Left cardiac atrium (tissue), 4 donors: ENCODE measurements around the gene KLHL22. TPM values are rescaled to one million over a fixed set of nuclear protein-coding genes. Genes with fewer than 3 reads are reported as not detected.

Experiments used
- ATAC-seq, 2 donors: fragments of 200-7000 bp; cut with Tn5 transposase; one replicate each; pipeline ENCODE4 v1.9.1; 2020; ENCODE audit warnings: mild to moderate bottlenecking in 2 of 2, moderate library complexity in 2 of 2
- DNase-seq: peaks from one replicate; pipeline ENCODE4 v3.0.0-alpha.2; 2020
- intact Hi-C, 2 donors: fragments of 100-400 bp; cut with DNase I; formaldehyde crosslinking; loops; one replicate each; pipeline versions ENCODE4 v1.14.1 to v1.15.1; 2022 to 2023
- total RNA-seq, 2 donors: library from RNA; stranded (reverse); fragmentation: NEBNext Ultra II Directional; extraction: Animal tissue kit (Norgen Biotek cat#: 25700); gene quantifications; one replicate each; pipeline ENCODE4 v1.2.1, GENCODE V29; 2021
- donor health status: DM: no; HTN: yes; CAD: no.
- donor health status: DM: no; HTN: yes; CAD: no; lungs with severe emphysema.
- donor health status: DM: yes; HTN: yes; CAD: no.
- donor health status: Dilated cardiomyopathy.

The KLHL22 gene
- total RNA-seq, 2 donors from 2014 or later: 18.7 to 19.6 TPM

DNA sequence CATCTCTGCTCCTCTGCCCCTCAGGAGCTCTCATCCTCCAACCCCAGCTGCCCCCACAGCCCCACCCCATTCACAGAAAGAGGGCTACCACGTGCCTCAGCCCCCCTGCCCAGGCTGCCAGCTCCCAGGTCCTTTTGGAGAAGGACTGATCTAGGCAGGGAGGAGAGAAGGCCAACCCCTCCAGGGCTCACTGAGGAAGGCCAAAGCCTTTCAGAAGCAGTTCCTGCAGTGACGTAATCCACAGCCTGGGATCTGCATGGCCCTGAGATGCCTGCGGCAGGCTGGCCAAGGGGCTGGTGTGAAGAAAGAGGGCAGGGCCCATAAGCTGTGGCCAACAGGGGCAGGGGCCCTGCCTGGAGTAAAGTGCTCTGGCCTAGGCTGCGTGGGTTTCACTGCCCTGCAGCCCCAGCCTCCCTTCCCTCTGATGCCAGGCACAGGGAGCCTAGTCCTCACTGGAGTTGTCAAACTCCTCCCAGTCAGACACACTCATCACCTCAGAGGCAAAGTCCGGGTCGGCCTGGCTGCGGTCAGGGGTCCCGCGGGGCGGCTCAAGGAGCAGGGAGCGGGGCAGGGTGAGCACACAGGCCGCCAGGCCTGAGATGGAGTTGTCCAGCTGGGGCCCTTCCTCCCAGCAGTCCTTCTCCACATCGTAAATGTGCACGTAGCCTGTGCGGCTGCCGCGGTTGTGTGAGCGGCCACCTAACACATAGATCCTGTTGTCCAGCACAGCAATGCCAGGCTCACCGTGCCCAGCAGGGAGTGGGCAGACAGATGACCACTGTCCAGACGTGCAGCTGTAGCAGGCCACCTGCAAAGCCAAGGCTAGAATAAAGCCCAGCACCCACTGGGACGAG is 53.7 kb downstream of the KLHL22 start:
- peak in 1 of 2 donors; percentile 13 for ATAC-seq
- DNase-seq: peak; percentile 50
- intact Hi-C loops: no loop called here

DNA sequence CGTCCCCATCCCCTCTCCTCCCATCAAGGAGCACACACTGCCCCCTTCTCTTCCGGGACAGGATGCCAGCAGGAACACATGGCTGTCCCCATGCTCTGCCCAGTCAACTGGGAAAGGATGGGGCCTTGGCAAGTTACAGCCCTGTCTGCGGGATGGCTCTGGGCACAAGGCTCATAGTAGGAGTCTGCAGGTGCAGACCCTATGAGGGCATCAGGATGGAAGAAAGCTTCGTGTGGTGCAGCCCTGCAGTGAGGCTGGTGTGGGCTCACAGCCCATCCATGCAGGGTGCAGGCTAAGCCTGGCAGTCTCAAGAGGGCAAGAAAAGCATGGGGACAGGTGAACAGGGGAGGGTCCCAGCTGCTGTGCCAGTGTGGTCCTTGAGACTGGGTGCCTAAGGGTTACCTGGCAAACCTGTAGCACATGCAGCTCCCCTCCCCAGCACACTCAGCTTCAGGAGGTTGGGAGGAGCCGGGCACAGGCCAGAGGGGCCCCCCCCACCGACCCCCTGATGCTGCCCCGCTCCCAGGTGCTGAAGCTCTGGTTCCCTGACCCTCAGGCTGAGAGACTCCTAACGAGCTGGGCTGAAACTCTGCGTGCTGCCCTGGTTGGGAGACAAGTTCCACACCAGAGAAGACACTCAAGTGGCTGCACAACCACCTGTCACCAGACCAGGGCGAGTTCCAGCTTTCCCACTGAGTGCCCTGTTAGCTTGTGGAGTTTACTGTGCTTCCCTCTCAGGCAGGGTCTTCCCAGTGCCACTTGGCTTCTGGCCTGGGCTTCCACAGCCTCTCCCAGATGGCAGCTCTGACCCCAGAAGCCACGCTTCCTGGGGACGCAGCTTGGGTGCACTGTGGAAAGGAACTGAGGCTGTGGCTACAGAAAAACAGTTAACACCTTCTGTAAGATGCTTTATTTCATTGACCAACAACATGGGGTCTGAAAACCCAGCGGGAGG is 54.7 kb downstream of the KLHL22 start:
- intact Hi-C loops: no loop called here
- DNase-seq: peak; percentile 17
- ATAC-seq: no peak

- DNase-seq (peak; percentile 11), ATAC-seq (no peak)
- intact Hi-C loops: loop anchor here in 1 of 2 donors (10.0 kb wide), 1 partner anchor 55 kb away; the partner anchor contains the start of gene KLHL22
These were observed 55.5 kb downstream of the KLHL22 start for GRCh38 chr22:20439928-20440575.

DNA sequence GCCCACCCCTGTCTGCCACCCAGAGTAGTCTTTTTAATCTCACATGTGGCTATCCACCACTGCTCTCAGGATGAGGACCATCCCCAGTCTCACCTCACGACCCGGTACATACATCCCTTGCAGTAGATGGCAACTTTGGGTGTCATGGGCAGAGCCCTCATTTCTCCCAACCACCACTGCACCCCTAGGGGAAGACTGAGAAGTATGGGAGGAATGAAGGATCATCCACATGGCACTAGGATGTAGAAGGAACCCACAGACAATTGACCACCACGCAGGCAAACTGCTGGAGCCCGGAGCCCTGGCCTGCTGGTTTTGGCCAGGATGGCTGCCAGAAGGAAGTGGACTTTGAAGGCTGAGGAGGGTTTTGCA is 56.1 kb downstream of the KLHL22 start:
- intact Hi-C loops: loop anchor here in 1 of 2 donors (10.0 kb wide), 1 partner anchor 55 kb away; the partner anchor contains the start of gene KLHL22
- no peak for ATAC-seq
- DNase-seq: no peak

DNA sequence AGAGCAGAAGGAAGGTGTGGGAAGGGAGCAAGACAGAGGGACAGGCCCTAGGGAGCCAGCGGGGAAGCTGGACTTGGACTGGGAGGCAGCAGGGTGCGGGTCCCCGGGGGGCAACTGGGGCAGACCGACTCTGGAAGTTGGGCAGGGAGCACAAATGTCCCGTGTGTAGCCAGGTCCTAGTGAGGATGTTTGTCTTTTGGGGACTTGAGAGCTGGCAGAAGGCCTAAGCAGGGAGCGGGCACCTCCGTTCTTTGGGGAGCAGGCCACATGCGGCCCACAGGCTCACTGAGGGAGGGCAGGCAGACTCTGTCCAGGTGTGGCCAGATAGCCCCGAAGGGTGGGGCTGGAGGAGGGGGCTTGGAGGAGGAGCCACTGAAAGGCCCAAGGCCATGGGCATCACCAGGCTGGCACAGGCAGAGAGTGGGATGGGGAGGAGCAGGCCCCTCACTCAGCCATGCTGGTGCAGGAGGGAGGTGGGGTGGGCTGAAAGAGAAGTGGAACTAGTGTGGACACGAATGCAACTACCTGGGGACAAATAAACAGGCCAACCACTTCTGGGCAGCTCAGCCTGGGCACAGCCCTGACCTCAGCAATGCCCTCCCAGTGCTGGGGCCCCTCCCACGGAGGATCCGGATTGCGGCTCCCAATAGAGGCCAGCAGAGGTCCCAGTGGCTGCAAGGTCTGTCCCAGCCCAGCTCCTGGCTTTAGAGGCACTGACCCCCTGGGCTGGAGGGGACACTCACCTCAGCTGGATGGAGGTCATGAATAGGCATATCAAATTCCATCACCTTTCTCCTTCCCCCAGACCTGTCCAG is 56.7 kb downstream of the KLHL22 start:
- peak in 1 of 2 donors; percentile 4 for ATAC-seq
- intact Hi-C loops: loop anchor here in 1 of 2 donors (10.0 kb wide), 1 partner anchor 56 kb away; the partner anchor contains the start of gene KLHL22
- peak; percentile 18 for DNase-seq

- DNase-seq: no peak
- intact Hi-C loops: loop anchor here in 1 of 2 donors (10.0 kb wide), 1 partner anchor 56 kb away; the partner anchor contains the start of gene KLHL22
- no peak for ATAC-seq
These were observed 57.2 kb downstream of the KLHL22 start for GRCh38 chr22:20438427-20438677.

GRCh38 chr22:20437613-20438426 is 57.8 kb downstream of the KLHL22 start, which contains the start of gene SCARF2:
Gene SCARF2 (minus strand): TSS chr22:20437825. CDS start chr22:20437754, 71 bp downstream.
- peak; percentile 78 for DNase-seq
- intact Hi-C loops: loop anchor here in 1 of 2 donors (10.0 kb wide), 1 partner anchor 57 kb away; the partner anchor contains the start of gene KLHL22
- peak; percentile 75 to 79 for ATAC-seq

DNA sequence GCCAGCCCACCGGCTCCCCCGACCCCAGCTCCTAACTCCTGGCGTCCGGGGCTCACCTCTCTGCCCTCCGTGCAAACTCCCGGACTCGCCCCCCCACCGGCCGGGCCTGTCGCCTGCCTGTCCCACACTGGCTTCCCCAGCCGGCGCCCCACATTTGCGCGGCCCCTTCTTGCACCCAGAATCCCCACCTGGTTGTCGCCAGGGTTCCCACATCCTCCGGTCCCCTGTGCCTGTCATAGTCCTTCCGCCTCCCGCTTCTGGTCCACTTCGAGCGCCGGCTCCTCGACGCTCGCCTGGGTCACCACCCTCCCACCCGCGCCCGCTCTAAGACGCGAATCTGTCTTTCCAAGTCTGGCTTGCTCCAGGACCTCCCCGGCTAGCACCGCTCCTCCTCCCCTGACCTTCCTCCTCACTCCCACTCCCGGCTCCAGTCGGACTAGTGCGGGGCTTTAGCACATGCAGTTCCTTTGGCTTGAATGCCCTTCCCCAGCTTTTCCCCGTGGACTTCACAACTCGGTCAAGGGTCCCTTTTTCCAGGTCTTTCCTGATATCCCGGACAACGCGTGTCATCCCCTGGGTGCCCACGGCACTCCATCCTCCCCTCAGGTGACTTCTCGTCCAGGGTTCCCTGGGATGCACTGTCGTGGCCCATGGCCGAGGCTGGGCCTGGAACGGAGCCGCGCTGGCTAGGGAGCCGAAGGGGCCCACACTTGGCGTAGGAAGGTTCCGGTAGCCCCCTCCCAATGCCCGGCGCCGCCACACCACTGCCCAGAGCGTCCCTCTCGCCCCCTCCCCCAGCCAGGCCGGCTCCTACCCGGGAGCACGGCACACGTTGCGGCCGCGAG is 58.6 kb downstream of the KLHL22 start:
- ATAC-seq: peak in 1 of 2 donors; percentile 32
- DNase-seq: peak; percentile 29
- intact Hi-C loops: loop anchor here in 1 of 2 donors (10.0 kb wide), 1 partner anchor 58 kb away; the partner anchor contains the start of gene KLHL22

DNA sequence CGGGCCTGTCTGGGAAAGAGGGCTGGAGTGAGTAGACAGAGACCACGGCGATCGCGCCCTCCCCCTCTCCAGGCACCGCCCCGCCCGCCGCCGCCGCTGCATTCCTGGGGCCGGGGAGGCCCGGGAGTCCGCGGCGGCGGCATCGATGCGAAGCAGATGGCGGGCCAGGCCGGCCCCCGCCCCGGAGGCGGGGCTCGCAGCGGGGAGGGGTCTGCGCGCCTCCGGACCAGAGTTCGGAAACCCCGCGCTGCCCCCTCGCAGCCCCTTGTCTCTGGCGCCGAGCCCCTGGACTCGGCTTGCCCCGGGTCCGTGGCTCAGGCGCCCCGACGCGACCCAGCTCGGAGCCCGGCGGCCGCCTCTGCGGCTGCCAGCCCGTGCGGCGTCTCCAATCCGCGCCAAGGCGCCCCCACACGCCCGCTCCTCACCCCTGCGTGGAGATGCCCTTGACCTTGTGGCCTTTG is 59.3 kb downstream of the KLHL22 start:
- ATAC-seq: peak; percentile 29 to 59

DNA sequence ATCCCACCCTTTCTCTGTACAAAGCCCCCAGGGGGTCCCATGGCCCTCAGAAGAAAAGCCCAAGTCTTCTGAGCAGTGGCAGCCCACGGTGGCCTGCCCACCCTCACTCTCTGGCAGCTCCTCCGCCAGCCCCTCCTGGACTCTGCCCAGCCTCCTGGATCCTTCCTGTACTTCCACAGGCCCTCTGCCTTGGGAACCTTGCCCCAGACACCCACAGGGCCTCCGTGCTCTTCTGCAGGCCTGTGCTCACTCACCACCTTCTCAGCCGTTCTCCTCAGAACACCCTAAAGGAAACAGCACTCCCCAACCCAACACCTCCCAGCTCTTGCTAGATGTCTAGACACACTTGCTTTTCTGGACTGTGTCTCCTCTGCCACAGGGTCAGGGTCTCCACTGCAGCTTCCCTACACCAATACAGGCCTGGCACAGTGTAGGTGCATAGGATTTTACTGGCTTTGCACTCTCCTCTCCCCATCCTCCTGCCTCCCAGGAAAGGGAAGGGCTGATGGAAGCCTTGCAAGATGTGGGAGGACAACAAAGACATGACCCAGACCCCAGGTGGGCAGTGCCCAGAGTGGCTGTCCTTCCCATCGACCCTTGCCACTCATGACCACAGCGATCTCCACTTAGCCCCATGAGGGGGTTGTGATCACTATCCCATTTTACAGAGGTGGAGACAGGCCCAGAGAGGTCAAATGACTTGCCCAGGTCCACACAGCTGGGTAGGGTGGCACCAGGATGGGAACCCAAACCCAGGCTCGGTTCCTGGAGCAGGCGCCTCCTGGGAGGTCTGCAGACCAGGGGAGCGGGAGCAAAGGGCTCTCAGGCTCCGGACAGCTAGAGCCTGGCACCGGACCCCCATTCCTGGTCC is 59.9 kb downstream of the KLHL22 start:
- intact Hi-C loops: loop anchor here in 1 of 2 donors (10.0 kb wide), 1 partner anchor 59 kb away; the partner anchor contains the start of gene KLHL22
- ATAC-seq (no peak), DNase-seq (peak; percentile 15)

More for the DNA sequence above, 59.3 kb downstream of the KLHL22 start:
- intact Hi-C loops: loop anchor here in 1 of 2 donors (10.0 kb wide), 1 partner anchor 58 kb away; the partner anchor contains the start of gene KLHL22
- peak; percentile 50 for DNase-seq

DNA sequence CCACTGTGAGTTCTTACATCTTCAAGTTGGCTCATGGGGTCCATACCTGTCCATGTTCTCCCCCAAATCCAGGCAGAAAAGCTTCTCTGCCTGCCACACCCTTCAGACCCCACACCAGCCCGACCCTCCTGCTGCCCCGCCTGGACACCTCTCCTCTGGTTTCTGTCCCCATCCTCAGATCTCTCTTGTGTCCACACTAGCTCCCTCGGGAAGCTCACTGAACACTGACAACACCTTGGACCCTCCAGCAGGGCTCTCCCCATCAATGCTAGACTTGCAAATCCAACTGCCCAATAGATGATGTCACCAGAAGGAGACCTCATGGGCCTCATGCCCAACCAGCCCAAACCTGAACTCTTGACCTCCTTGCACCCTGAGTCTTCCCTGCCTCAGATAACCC is 60.8 kb downstream of the KLHL22 start:
- intact Hi-C loops: loop anchor here in 1 of 2 donors (10.0 kb wide), 1 partner anchor 60 kb away; the partner anchor contains the start of gene KLHL22
- ATAC-seq (no peak), DNase-seq (no peak)

GRCh38 chr22:20434264-20434751 is 61.3 kb downstream of the KLHL22 start:
- intact Hi-C loops: loop anchor here in 1 of 2 donors (10.0 kb wide), 1 partner anchor 60 kb away; the partner anchor contains the start of gene KLHL22
- ATAC-seq: no peak
- peak; percentile 4 for DNase-seq

- peak; percentile 7 for DNase-seq
- intact Hi-C loops: loop anchor here in 1 of 2 donors (10.0 kb wide), 1 partner anchor 61 kb away; the partner anchor contains the start of gene KLHL22
- ATAC-seq: no peak
These were observed 61.8 kb downstream of the KLHL22 start for GRCh38 chr22:20433686-20434241.

- DNase-seq (no peak), ATAC-seq (no peak)
- intact Hi-C loops: loop anchor here in 1 of 2 donors (10.0 kb wide), 1 partner anchor 62 kb away; the partner anchor contains the start of gene KLHL22
These were observed 62.4 kb downstream of the KLHL22 start for GRCh38 chr22:20433191-20433590.
